ENCODE results near the gene KHK.

Gene KHK

GRCh38 chr2:27136751-27137150 lies 50.2 kb downstream of the KHK start:
- Histone ChIP-seq H3K27me3 (ENCODE audit: control insufficient read depth in 1 of 2, insufficient read depth in 2 of 2, low read length in 2 of 2) (no peaks in the 10 kb centered on the region), H3K4me1 (ENCODE audit: insufficient read depth, low read length) (peaks cover 13% of the 10 kb centered on the region), H3K4me3 (ENCODE audit: low read depth in 1 of 2, low read length in 2 of 2) (no peak overlapping the region), H3K9ac (ENCODE audit: low read length) (no peak overlapping the region), H3K9me3 (ENCODE audit: low read length) (no peaks in the 10 kb centered on the region), H3K27ac (ENCODE audit: low read depth, low read length) (no peak overlapping the region), H3K36me3 (ENCODE audit: insufficient read depth, low read length) (peaks cover 4% of the 10 kb centered on the region)

- peaks cover 13% of the 10 kb centered on the region for H3K4me1 ChIP-seq (ENCODE audit: insufficient read depth, low read length)
- no peak overlapping the region for H3K27ac ChIP-seq (ENCODE audit: low read depth, low read length)
- H3K9ac ChIP-seq (ENCODE audit: low read length) = no peak overlapping the region
- no peaks in the 10 kb centered on the region for H3K27me3 ChIP-seq (ENCODE audit: control insufficient read depth in 1 of 2, insufficient read depth in 2 of 2, low read length in 2 of 2)
- no peaks in the 10 kb centered on the region for H3K36me3 ChIP-seq (ENCODE audit: insufficient read depth, low read length)
- H3K9me3 ChIP-seq (ENCODE audit: low read length) = no peaks in the 10 kb centered on the region
- no peak overlapping the region for H3K4me3 ChIP-seq (ENCODE audit: low read depth in 1 of 2, low read length in 2 of 2)
Observed at GRCh38 chr2:27137322-27137935, 50.9 kb downstream of the KHK start.

GRCh38 chr2:27138111-27138510 lies 51.5 kb downstream of the KHK start:
- Histone ChIP-seq H3K36me3 (ENCODE audit: insufficient read depth, low read length) (no peaks in the 10 kb centered on the region), H3K27me3 (ENCODE audit: control insufficient read depth in 1 of 2, insufficient read depth in 2 of 2, low read length in 2 of 2) (no peaks in the 10 kb centered on the region), H3K4me1 (ENCODE audit: insufficient read depth, low read length) (peaks cover 6% of the 10 kb centered on the region), H3K9ac (ENCODE audit: low read length) (no peak overlapping the region), H3K27ac (ENCODE audit: low read depth, low read length) (no peak overlapping the region), H3K9me3 (ENCODE audit: low read length) (no peaks in the 10 kb centered on the region), H3K4me3 (ENCODE audit: low read depth in 1 of 2, low read length in 2 of 2) (no peak overlapping the region)

GRCh38 chr2:27139310-27139709 lies 52.7 kb downstream of the KHK start, which contains the start of gene PRR30:
Gene PRR30, minus strand, starts transcription at chr2:27139410. Its CDS starts 1,081 bp downstream, at chr2:27138329.
- H3K4me1 ChIP-seq (ENCODE audit: insufficient read depth, low read length) = no peaks in the 10 kb centered on the region
- H3K4me3 ChIP-seq (ENCODE audit: low read depth in 1 of 2, low read length in 2 of 2) = no peak within 1 kb of the TSS
- H3K27me3 ChIP-seq (ENCODE audit: control insufficient read depth in 1 of 2, insufficient read depth in 2 of 2, low read length in 2 of 2) = no peaks in the 10 kb centered on the region
- no peaks in the 10 kb centered on the region for H3K36me3 ChIP-seq (ENCODE audit: insufficient read depth, low read length)
- no peak within 1 kb of the TSS for H3K9ac ChIP-seq (ENCODE audit: low read length)
- no peaks in the 10 kb centered on the region for H3K9me3 ChIP-seq (ENCODE audit: low read length)
- no peak within 1 kb of the TSS for H3K27ac ChIP-seq (ENCODE audit: low read depth, low read length)

GRCh38 chr2:27143285-27143684 lies 56.7 kb downstream of the KHK start:
- Histone ChIP-seq H3K4me1 (ENCODE audit: insufficient read depth, low read length) (no peaks in the 10 kb centered on the region), H3K9ac (ENCODE audit: low read length) (no peak overlapping the region)

GRCh38 chr2:27145682-27146081 lies 59.1 kb downstream of the KHK start:
- Histone ChIP-seq H3K4me1 (ENCODE audit: insufficient read depth, low read length) (no peaks in the 10 kb centered on the region), H3K27ac (ENCODE audit: low read depth, low read length) (no peak overlapping the region), H3K27me3 (ENCODE audit: control insufficient read depth in 1 of 2, insufficient read depth in 2 of 2, low read length in 2 of 2) (peaks cover 0 to 6% of the 10 kb centered on the region in 2 donors), H3K9ac (ENCODE audit: low read length) (no peak overlapping the region), H3K36me3 (ENCODE audit: insufficient read depth, low read length) (no peaks in the 10 kb centered on the region), H3K9me3 (ENCODE audit: low read length) (no peaks in the 10 kb centered on the region), H3K4me3 (ENCODE audit: low read depth in 1 of 2, low read length in 2 of 2) (no peak overlapping the region)

More at GRCh38 chr2:27143285-27143684, 56.7 kb downstream of the KHK start:
- no peak overlapping the region for H3K27ac ChIP-seq (ENCODE audit: low read depth, low read length)
- no peaks in the 10 kb centered on the region for H3K36me3 ChIP-seq (ENCODE audit: insufficient read depth, low read length)
- no peak overlapping the region for H3K4me3 ChIP-seq (ENCODE audit: low read depth in 1 of 2, low read length in 2 of 2)
- H3K9me3 ChIP-seq (ENCODE audit: low read length) = no peaks in the 10 kb centered on the region
- H3K27me3 ChIP-seq (ENCODE audit: control insufficient read depth in 1 of 2, insufficient read depth in 2 of 2, low read length in 2 of 2) = no peaks in the 10 kb centered on the region

GRCh38 chr2:27147935-27148334 lies 61.4 kb downstream of the KHK start:
- no peak overlapping the region for H3K27ac ChIP-seq (ENCODE audit: low read depth, low read length)
- no peaks in the 10 kb centered on the region for H3K9me3 ChIP-seq (ENCODE audit: low read length)
- H3K27me3 ChIP-seq (ENCODE audit: control insufficient read depth in 1 of 2, insufficient read depth in 2 of 2, low read length in 2 of 2) = peaks cover 0 to 6% of the 10 kb centered on the region in 2 donors
- H3K4me1 ChIP-seq (ENCODE audit: insufficient read depth, low read length) = no peaks in the 10 kb centered on the region
- H3K36me3 ChIP-seq (ENCODE audit: insufficient read depth, low read length) = no peaks in the 10 kb centered on the region
- H3K9ac ChIP-seq (ENCODE audit: low read length) = no peak overlapping the region
- no peak overlapping the region for H3K4me3 ChIP-seq (ENCODE audit: low read depth in 1 of 2, low read length in 2 of 2)

GRCh38 chr2:27148801-27149439 lies 62.3 kb downstream of the KHK start, which contains the start of gene TCF23:
Gene TCF23, plus strand, starts transcription at chr2:27149004. Its CDS starts 130 bp downstream, at chr2:27149134.
- H3K4me3 ChIP-seq (ENCODE audit: low read depth in 1 of 2, low read length in 2 of 2) = no peak within 1 kb of the TSS
- H3K27me3 ChIP-seq (ENCODE audit: control insufficient read depth in 1 of 2, insufficient read depth in 2 of 2, low read length in 2 of 2) = peaks cover 0 to 6% of the 10 kb centered on the region in 2 donors
- H3K36me3 ChIP-seq (ENCODE audit: insufficient read depth, low read length) = no peaks in the 10 kb centered on the region
- no peaks in the 10 kb centered on the region for H3K4me1 ChIP-seq (ENCODE audit: insufficient read depth, low read length)
- no peaks in the 10 kb centered on the region for H3K9me3 ChIP-seq (ENCODE audit: low read length)
- H3K27ac ChIP-seq (ENCODE audit: low read depth, low read length) = no peak within 1 kb of the TSS
- H3K9ac ChIP-seq (ENCODE audit: low read length) = no peak within 1 kb of the TSS

GRCh38 chr2:27149570-27150405 lies 63.2 kb downstream of the KHK start:
- Histone ChIP-seq H3K9ac (ENCODE audit: low read length) (no peak overlapping the region), H3K36me3 (ENCODE audit: insufficient read depth, low read length) (no peaks in the 10 kb centered on the region), H3K9me3 (ENCODE audit: low read length) (no peaks in the 10 kb centered on the region), H3K4me3 (ENCODE audit: low read depth in 1 of 2, low read length in 2 of 2) (no peak overlapping the region), H3K4me1 (ENCODE audit: insufficient read depth, low read length) (no peaks in the 10 kb centered on the region), H3K27me3 (ENCODE audit: control insufficient read depth in 1 of 2, insufficient read depth in 2 of 2, low read length in 2 of 2) (peaks cover 0 to 6% of the 10 kb centered on the region in 2 donors), H3K27ac (ENCODE audit: low read depth, low read length) (no peak overlapping the region)

Data from muscle layer of colon (tissue), 2 donors.